Amniotic stem cell (primary cell): Measurements from ENCODE around the gene UNC5CL.

Source experiments
- DNase-seq: peaks from one replicate; lab custom pipeline; 2025; lab: John Stamatoyannopoulos, UW

Gene UNC5CL

GRCh38 chr6:41063884-41064285, 24.9 kb upstream of the UNC5CL start:
- DNase-seq, result no peak

DNA sequence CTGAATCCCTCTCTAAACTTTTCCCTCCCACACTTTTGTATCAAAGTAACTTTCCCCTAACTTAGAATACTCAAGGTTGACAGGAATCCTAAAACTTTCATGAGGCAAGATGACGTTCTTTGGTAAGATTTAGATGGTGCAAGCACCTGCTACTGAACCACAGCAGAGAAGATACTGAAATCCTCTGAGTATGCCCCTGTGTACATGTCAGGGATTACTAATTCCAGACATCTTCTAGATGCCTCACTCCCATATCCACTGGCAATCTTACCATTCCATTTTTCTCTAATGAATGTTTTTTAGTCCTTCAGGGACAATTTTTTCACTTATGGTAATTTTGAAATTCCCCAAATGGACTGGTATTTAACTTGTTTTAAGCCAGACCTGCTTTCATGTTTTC, 23.0 kb upstream of the UNC5CL start:
- no peak for DNase-seq

DNA sequence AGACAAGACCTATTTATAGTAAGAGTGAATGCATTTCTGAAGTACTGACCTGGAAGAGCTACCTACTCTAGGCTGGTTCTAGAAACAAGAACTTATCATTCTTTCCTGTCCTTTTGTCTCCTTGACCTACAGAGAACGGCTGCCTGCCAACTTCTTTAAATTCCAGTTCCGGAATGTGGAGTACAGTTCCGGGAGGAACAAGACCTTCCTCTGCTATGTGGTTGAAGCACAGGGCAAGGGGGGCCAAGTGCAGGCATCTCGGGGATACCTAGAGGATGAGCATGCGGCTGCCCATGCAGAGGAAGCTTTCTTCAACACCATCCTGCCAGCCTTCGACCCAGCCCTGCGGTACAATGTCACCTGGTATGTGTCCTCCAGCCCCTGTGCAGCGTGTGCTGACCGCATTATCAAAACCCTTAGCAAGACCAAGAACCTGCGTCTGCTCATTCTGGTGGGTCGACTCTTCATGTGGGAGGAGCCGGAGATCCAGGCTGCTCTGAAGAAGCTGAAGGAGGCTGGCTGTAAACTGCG, 22.2 kb upstream of the UNC5CL start:
- DNase-seq, result no peak

DNA sequence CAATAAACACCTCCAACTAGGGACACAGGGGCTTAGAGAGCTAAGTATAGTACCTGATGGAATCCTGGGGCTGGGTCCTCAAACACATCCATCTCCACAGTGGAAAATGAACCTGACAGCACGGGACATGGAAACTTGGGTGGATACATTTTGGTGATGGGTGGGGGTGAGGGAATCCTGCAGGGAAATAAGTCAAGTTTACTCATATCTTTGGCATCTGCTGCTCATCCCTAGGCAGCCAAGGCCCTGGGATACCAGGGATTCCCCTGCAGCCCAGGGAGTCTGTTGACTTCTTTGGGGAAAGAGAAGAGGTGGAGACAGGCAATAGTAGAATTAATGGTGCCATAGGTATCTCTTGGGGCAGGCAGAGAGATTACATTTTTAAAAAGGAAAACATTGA, 20.5 kb upstream of the UNC5CL start:
- DNase-seq, result peak; percentile 14

GRCh38 chr6:41058783-41059181, 19.8 kb upstream of the UNC5CL start:
- DNase-seq, result no peak

GRCh38 chr6:41056768-41057490, 17.9 kb upstream of the UNC5CL start:
- no peak for DNase-seq

DNA sequence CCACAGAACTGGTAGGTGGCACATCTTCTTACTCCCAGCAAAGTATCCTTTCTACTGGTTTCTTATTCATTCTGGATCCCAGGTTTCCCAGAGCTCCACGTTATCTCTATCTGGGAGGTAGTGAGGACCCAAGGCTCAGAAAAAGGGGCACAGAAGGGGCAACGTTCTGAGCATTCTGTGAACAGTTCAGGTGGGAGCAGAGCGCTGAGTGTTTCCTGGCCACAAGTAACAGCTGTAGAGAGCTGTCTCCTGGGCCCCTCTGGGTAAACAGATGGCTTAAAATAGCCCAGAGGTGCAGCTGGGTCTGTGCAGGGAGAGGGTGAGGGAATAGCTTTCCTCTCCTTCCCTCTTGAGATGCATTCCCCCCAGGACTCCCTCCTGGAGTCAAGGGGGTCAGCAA, 16.1 kb upstream of the UNC5CL start:
- DNase-seq, result no peak

DNA sequence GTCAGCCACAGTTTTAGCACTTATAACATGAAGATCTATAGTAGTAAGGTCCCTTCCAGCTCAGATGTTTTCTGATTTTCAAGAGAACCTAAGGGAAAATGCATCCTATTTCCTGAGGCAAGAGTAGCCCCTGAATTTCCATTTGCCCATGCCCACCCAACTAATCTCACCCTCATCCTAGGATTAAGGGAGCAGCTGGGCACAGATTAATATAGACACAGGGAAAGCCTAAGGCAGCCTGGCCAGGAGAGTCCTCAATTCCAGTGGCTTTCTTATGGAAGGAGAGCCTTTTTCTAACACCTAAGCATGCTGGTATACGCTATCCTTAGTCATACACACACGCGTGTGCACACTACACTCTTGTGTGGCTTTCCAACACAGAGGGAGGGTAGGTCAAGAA, 15.5 kb upstream of the UNC5CL start:
- DNase-seq, result no peak

DNA sequence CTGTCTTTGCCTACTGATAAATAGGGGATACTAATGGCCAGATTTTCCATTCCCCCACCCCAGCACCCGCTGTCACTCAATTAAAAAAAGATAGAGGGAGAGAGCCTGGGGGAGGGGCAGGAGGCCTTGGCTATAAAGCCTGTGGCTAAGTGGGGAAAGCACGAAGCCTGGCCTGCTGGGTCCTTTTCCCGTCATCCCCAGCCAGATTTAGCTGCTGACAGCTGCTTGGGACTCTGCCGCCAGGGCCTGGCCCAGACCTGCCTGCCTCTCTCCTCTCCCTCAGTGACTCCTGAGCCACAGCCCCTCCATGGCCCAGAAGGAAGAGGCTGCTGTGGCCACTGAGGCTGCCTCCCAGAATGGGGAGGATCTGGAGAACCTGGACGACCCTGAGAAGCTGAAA, 14.0 kb upstream of the UNC5CL start, which contains the start of gene APOBEC2:
TSS of gene APOBEC2 (plus strand) at position 162 of the 400 bp plus-strand sequence. CDS start at position 308, 146 bp downstream.
- DNase-seq, result no peak

DNA sequence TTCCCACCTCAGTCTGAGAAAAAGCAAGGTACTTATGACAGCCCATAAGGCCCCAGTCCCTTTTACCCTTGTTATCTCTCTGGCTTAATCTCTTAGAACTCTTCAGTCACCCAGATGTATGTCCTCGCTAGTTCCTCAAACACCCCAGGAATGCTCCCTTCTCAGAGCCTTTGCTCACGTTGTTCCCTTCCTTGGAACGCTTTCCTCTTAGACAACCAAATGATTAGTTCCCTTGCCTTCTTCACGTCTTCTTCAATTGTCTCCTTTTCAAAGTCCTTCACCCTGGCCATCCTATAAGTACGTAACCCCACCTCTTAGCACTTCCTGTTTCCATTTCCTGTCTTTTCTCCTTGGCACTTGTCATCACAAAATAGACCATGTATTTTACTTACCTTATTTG, 12.9 kb upstream of the UNC5CL start:
- no peak for DNase-seq

- DNase-seq, result no peak
Observed at GRCh38 chr6:41050536-41050935, 11.5 kb upstream of the UNC5CL start.

DNA sequence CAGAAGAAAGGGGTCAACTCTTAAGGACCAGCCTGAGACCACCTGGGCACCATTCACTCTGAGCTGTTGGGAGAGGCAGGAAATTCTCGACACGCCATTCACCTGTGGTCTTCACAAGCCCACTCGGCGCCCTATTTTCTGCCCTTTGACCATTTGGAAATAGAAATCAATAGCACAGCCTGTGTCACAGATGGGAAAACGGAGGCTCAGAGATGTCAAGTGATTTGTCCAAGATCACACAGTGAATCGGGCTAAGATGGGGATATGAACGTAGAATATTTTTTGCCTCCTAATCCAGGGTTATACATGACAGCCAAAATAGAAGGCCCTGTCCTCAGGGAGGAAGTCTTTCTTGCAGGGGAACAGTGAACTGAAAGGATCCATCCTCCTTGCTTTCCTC, 10.9 kb upstream of the UNC5CL start:
- DNase-seq, result no peak

GRCh38 chr6:41049521-41049920, 10.5 kb upstream of the UNC5CL start:
- no peak for DNase-seq

GRCh38 chr6:41047745-41048732, 9.0 kb upstream of the UNC5CL start:
- DNase-seq, result no peak

GRCh38 chr6:41047306-41047705, 8.3 kb upstream of the UNC5CL start:
- no peak for DNase-seq

DNA sequence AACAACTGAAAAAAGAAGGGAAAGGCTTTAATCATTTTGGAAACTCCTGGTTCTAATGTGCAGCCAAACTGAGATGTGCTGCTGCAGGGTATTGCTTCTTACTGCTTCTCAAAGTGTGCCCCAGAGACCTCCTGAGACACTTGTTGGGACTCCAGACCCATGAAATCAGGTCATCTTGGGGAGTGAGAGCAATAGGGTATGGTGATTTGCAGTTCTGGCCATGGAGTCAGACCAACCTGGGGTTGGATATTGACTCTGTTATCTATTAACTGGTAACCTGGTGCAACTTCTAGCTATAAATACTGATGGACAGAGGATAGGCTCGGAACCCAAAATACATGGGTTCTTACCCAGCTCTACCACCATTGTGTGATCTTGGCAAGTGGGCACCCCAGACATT, 7.1 kb upstream of the UNC5CL start:
- no peak for DNase-seq

DNA sequence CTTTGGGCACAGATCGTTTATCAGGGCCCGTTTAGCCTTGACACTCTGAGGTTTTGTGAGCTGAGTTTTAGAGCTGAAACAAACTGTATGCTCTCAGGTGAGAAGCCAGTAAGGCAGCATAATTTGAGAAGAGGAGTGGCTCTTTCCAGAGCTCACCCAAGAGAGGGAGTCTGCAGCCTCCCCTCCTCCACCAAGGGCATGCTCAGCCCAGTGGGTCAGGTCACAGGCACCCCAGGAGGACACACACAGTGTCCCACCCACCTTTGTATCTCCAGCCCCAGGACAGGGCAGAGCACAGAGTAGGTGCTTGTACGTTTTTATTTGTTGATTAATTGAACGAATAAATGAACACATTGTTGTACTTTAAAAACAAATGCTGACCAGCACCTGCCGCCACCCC, 6.6 kb upstream of the UNC5CL start:
- no peak for DNase-seq

DNA sequence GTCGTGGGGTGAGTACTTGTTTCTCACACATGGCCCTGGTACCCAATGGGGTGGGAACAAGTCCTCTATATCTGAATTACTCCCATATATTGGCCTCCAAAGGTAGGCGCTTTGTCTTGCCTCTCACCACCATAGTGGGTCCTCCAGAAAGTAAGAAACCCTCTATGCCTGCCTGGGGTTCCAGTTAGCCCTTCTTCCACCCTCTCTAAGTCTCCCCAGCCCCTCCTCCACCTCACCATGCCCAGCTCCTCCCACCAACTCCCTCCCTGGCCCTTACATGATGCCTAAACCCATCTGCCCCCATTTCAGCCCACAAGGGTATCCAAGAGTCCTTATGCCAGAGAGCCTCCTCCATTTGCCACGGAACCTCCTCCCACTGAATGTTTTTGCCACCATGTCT, 4.1 kb upstream of the UNC5CL start:
- no peak for DNase-seq

DNA sequence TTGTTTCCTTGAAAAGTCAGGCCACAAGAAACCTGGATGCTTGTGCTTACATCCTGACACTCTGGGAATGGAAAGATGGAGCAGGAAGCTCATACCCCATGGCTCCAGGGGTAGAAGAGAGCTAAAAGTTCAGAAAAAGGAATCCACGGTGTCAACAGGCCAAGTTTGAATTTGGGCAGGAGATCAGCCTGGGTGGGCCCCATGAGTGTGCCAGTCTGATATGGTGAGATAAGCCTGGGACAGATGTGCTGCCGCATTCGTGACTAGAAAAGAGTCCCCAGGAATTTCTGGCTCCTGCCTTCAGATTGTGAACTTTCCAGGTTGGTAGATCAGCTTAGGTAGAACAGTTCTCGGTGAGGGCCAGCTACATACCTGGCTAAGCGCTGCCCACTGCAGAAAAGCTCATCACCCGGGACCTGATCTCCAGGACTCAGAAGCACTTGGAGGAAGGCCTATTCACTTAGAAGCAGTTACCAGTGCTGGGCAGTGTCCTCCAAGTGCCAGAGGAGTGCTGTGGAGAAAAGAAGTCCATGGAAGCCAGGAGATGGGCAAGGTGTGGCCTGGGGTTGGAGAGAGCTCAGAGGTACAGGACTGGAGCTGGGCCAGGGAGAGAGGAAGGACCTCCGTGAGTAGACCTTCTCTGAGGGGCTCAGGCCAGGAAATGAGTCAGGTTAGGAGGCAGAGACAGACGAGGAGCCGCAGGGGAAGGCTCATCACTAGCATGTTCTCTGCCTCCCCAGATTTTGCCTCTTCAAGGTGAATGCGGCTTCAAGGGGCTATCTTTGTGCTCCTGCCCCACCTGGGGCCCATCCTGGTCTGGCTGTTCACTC, 3.4 kb upstream of the UNC5CL start, which contains the start of gene TSPO2:
TSS of gene TSPO2 (plus strand) at position 242 of the 830 bp plus-strand sequence. CDS start at position 761, 519 bp downstream.
- DNase-seq, result no peak

GRCh38 chr6:41040940-41041536, 2.0 kb upstream of the UNC5CL start:
- no peak for DNase-seq
